ENCODE results near the gene ZC3H12A.
"Not testable (repeated sequence)": the region's sequence is repeated elsewhere in the genome, so short reads cannot be mapped to it uniquely, and the experiment has no call there.

Gene ZC3H12A

DNA sequence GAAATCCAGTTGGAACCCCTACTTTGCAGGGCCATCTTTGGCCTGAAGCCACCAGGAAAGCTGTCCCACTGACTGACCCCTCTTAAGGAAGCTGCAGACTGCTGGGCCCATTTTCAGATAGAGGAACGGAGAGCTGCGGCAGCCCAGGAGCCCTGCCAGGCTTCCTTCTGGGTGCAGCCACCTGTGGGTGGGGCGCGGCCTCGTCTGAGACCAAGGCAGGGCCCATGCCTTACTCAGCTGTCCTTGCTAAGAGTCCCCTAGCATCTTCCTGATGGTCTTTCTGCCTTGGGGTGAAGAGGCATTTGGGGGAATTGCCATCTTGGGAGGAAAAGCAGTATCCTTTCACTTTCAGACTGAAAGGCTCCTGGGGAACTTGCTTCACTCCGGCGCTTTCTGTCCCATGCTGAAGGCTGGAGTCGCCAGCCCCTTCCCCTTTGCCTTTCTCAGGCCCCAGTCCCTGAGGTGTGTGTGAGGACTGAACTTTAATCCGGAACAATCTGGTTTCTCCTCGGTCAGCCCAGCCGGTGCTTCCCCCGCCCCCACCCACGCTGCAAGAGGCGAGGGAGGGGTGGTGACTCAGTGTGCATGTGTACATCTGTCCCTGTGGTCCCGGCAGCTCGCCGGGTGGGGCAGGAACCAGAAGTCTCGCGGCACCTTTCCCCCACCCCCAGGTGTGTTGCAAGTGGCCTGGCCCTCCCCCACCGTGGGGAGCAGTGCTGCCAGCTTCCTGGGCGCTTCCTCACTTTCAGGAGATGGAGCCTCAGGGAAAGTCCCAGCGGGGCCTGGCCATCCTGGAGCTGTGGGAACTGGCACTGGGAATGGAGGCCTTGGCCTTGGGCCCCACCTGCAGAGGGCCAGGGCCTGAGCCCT, 5.1 kb downstream of the ZC3H12A start:
- FAIRE-seq: no peak

DNA sequence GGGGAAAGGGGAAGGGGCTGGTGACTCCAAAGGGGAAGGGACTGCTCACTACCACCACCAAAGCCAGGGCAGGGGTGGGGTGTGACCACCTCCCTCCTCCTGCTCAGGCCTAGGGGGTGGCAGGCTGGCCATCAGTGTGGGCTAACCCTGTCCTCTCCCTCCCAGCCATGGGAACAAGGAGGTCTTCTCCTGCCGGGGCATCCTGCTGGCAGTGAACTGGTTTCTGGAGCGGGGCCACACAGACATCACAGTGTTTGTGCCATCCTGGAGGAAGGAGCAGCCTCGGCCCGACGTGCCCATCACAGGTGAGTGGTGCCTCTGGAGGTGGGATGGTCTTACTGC, 5.7 kb downstream of the ZC3H12A start:
- no peak for FAIRE-seq

DNA sequence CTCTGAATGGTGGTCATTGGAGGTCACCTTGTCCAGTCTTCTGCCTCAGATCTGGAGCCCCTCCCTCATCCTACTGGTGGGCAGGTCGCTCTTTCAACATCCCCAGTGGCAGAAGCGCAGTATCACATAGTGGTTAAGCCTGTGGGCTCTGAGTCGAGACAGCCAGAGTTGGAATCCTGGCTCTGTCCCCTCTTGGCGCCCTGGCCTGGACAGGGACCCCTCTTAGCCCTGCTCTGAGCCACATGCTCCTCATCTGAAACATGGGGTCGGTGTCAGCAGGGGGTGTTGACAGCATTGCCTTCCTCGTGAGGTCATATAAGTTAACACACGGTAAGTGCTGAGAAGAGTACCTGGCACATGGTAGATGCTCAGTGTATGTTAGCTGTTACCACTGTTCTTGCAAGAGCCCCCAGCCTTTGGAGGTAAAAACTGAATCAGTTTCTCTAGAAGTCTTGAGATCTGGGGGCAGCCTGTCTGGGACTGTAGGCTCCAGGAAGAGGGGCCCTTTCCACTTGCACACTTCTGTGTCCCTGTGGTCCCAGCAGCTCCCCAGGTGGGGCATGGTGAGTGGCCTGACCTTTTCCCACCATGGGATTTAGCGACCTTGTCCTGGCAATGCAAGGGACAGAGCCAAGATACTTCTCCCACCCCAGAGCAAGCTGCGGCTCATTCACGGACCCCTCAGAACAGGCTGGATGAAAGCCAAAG, 6.4 kb downstream of the ZC3H12A start:
- no peak for FAIRE-seq

DNA sequence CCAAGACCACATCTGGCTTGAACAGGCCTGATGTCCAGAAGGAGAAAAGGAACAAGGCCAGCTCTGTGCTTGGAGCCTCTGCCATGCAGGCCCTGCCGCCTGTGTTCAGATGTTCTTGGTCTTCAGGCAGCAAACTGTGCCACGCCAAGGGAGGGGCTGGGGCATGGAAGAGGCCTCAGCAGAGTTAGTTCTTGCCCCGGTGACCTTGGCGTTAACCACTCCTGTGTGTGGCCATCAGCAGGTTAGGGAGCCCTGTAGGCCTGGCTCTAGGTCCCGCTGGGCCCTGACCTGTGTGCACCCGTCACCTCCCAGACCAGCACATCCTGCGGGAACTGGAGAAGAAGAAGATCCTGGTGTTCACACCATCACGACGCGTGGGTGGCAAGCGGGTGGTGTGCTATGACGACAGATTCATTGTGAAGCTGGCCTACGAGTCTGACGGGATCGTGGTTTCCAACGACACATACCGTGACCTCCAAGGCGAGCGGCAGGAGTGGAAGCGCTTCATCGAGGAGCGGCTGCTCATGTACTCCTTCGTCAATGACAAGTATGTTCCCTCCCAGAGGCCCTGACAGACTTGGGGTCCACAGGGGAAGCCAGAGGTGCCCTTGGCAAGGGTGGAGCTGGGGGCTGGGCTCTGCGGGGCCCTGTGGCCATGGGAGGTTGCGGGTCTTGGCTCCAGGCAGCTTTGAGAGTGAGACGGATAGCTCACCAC, 7.1 kb downstream of the ZC3H12A start:
- no peak for FAIRE-seq

DNA sequence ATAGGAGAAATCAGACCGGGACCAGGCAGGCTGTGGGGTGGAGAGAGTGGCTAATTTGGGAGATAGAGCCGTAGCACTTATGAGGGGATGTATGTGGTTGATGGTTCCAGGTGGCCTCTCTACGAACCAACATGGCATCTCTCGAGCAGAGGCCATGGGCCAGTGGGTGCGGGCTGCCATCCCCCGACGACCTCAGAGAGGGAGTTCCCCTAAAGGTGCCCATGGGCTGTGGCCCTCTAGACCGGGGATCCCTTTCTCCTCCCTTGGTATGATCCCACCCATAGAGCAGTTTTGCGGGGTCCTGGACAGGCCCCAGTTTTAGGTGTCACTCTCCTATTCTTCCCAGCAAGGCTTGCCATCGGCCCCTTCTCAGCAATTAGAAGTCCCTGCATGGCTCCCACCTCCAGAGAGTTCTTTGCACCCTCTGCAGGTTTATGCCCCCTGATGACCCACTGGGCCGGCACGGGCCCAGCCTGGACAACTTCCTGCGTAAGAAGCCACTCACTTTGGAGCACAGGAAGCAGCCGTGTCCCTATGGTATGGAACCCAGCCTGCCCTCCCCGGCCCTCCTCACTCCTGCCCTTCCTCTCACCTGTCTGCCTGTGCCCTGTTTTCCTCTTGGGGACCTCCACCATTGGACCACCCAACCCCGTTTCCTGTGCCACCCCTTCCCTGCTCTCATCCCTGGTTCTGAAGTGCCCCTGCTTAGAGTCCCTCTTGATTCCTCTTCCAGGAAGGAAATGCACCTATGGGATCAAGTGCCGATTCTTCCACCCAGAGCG, 7.8 kb downstream of the ZC3H12A start:
- FAIRE-seq: no peak

DNA sequence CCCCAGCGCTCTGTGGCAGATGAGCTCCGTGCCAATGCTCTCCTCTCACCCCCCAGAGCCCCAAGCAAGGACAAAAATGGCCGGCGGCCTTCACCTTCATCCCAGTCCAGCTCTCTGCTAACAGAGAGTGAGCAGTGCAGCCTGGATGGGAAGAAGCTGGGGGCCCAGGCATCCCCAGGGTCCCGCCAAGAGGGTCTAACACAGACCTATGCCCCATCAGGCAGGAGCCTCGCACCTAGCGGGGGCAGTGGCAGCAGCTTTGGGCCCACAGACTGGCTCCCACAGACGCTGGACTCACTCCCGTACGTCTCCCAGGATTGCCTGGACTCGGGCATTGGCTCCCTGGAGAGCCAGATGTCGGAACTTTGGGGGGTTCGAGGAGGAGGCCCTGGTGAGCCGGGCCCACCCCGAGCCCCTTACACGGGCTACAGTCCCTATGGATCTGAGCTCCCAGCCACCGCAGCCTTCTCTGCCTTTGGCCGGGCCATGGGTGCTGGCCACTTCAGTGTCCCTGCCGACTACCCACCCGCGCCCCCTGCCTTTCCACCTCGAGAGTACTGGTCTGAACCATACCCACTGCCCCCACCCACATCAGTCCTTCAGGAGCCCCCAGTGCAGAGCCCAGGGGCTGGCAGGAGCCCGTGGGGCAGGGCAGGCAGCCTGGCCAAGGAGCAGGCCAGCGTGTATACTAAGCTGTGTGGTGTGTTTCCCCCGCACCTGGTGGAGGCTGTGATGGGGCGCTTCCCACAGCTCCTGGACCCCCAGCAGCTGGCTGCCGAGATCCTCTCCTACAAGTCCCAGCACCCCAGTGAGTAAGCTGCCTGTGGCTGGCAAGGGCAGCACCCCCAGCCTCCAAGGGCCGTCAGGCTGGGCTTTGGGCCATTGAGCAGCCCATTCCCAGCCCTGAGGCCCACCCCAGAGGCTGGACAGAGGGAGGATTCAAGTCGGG, 8.7 kb downstream of the ZC3H12A start:
- FAIRE-seq: no peak

DNA sequence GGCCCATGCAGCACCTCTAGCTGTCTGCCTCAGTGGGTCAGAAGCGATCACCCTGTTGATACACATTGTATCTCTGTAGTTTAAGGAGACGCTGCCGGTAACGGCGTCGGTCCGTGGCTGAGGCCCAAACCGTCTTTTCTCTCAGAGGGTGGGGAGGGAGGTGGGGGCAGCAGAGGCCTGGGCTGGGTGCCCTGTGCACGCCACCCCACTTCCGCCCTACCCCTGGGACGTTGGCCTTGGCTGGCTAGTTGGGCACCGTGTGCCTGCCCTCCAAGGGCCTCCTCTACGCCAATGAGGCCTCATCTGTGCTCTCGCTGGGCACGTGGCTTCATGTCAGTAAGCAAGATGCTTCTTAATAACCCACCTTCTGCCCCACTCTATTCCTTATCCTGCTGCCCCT, 9.4 kb downstream of the ZC3H12A start:
- no peak for FAIRE-seq

DNA sequence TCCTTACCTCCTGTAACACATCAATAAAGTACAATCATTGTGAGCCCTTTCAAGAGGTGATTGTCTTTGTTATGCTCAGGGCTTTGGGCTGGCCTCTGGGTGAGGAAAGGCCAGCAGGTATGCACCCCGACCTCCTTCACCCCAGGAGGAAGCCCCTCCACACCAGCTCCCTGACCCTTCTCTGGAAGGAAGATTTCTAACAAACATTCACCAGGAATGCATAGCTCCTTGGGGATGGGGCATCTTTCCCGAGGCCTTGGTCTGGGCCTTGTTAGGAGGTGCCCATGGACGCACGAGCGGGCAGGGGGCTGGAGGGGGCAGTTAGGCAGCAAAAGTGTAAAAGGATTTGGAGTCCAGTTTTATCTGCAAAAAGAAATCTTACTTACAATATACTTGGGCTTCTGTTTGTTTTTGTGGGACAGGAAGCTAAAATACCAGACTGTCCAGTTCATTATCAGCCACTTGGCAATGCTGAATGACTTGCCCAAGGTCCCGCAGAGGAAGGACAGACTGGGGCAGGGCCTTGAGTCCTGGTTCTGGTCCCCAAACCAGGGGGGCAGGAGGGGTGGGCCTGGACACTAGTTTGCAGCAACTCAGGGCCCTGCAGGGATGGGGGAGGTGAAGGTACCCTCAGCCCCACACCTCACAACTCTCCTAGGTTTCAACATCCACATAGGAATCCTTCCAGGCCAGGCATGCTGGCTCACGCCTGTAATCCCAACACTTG, 10.1 kb downstream of the ZC3H12A start:
- no peak for FAIRE-seq

DNA sequence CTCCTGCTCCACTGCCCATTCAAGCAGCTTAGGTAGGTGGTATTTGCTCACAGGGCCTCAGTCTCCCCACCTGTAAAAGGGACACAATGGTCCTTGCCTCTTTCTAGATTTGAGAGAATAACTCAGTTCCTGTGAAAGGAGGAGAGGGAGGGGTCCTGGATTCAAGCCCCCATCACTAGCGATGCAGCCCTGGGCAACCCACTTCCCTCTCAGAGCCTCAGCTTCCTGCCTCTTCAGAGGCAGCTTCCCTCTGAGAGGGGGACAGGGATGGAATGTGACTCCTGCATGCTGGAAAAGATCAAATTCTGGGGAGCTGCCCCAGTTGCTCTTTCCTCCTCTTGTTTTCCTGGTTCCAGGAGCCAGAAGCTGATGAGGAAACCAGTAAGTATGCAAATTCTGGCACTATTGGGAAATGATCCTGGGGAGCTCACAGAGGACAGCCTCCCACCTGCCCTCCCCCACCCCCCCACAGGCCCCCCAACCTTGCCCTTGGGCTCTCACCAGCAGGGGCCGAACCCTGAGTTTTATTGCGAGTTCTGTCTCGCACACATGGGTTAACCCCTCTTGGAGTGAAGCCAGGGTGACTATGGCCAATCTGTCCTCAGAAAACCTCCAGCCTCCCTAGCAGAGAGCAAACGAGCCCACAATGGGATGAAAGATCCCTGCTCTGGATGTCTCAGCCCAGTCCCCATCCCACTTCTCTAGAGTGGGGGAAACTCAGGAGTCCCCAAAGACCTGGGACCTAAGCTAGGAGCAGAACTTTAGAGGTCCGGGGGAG, 11.7 kb downstream of the ZC3H12A start:
- FAIRE-seq: no peak

DNA sequence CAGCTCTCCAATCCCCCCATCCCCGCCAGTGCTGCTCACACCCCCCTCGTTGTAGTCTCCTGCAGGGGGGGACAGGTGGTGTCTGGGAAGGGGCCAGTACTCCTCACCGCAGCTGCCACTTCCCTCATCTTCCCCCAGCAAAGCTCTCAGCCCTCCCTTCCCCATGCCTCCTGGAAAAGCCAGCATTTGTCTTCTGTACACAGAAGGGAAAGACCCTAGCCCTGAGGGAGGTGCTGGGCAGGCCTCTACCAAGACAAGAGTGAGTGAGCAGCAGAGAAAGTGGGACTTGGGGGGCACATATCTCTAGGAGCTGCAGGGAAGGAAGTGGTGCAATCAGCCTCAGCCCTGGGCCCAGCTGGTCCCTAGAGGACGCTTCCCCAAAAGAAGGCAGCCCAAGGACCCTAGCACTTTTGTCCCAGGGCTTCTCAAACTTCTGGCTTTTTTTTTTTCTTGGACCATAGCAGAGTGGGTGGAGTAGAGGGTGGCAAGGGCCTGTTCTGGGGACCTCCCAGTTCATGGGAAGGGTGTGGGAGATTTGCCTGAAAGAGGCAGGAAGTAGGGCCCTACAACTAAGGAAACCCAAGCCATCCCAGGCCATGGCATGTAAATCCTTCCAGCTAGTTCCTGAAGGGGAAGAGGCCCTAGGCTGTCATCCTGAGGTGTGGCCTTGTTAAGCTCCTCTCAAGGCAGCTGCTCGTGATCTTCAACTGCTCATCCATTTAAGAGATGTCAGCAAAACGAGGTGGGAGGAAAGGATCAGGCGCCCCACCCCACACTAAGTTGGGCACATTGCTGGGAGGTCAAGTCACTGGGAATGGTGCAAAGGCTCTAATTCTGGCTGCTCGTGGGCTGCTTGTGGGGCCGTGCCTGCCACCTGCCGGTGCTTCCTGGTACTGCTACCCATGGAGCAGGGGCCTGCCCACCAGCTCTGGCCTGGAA, 12.6 kb downstream of the ZC3H12A start:
- peak; percentile 85 for FAIRE-seq

DNA sequence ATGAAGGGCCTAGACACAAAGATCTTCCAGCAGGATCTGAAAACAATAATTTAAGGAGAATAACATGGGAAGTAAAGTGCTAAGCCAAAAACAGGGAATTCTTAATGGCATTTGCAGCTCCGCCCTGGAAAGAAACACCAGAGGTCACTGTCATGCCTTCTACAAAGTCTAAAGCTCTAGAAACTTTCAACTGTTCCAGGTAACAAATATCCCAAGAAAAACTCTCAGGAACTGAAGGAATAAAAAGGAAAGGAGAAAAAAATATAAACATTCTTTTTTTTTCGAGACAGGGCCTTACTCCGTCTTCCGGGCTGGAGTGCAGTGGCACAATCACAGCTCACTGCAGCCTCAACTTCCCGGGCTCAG, 13.2 kb downstream of the ZC3H12A start:
- FAIRE-seq: no peak

DNA sequence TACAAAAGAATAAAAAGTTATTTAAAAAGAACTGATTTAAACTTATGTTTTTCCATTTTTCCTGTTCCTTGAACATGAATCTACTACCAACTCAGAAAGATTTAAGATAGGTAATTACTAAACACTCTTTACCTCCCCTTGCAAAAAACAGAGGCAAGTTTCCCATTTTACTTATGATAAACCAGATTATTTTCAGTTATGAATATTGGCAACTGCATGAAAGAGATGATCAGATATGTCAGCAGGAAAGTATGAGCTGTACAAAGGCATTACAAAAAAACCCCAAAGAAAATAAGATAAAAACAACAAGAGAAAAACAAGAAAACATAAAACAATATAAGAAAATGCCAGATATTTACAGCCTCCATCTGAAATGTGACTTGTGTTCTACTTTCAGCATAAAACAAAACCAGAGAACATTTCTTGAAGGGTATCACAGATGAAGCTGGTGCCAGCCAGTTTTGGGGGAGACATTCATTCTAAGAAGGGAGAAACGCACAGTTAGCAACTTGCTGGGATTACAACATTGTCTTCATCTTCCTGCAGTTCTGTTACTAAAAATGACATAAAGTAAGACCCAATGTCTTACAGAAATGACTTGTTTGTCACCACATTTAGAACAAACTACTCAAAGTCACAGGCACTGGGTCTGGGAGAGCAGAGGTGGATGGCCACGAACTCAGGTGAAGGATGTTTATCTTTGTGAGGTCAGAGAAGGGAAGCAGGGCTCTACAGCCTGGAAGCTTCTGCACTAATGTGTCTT, 19.1 kb downstream of the ZC3H12A start:
- FAIRE-seq: peak; percentile 54

DNA sequence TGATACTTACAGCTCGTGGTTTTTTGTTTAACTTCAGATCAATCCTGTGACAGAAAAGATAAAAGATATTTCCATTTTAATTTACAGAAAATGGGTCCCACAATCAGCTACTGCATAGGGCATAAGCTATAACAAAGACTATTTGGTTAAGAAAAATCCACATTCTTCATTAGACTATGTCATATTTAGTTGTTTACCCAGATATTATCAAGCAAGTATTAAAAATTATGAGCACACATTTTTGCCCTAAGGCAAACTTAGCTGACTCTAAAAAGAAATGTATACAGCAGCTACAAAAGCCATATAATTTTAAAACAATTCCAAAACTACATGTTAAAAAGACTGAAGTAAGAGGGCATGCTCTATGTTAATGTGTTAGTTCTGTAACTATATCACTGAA, 21.5 kb downstream of the ZC3H12A start:
- FAIRE-seq: no peak

DNA sequence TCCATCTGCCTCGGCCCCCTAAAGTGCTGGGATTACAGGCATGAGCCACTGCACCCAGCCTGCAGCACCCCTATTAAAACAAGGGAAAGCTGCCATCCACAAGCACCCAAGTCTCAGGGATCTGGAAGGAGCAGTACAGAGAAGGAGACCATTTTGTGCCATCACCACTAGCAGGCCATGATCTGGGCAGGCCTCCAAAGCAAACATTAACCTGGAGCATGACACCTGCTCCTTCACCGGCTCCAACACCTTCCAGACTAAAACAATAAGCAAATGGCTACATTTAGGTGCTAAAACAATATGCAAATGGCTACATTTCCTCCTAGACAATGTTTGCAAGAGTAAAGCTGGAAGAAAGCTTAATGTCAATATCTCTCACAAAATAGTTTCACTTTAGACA, 23.5 kb downstream of the ZC3H12A start:
- FAIRE-seq: no peak

DNA sequence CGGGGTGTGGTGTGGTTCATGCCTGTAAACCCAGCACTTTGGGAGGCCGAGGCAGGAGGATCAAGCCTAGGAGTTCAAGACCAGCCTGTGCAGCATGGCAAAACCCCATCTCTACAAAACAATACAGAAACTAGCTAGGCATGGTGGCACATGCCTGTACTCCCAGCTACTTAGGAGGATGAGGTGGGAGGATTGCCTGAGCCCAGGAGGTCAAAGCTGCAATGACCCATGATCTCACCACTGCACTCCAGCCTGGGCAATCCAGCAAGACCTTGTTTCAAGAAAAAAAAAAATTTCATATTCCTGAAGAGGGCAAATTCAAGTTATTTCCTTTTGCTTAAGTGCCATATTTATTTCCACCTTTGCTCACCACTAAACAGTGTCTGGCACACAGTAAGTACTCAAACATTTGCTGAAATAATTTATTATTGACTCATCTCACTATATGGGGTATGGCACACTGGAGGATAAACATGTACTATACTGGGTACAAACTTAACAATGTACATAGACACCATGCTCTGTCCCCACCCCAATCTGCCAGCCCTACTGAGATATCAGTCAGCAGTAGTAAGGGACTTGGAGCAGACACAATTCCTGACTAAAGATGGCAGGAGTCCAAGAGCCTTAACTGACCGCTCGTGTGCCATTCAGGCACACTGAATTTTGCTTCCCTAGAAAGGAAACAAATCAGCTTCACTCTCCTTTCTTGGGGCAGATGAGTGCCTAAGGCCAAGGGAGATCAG, 24.7 kb downstream of the ZC3H12A start:
- FAIRE-seq: no peak

DNA sequence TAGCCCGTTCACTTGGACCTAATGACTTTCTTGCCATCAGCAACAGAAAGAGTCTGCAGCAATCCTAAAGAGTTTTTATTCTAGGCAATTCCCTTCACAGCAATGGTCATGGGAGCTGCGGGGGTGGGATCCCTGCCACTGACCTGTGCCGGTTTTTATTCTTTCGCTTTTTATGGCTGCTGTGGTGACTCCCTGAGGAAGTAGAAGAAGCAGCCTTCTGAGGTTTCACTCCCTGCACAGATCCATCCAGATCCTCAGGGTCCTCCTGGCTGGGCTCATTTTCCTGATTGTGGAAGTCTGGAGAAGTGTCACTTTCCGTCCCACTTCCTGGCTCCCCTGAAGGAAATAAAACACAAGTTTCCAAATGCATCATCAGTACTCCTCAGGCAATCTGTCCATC, 27.3 kb downstream of the ZC3H12A start:
- no peak for FAIRE-seq

DNA sequence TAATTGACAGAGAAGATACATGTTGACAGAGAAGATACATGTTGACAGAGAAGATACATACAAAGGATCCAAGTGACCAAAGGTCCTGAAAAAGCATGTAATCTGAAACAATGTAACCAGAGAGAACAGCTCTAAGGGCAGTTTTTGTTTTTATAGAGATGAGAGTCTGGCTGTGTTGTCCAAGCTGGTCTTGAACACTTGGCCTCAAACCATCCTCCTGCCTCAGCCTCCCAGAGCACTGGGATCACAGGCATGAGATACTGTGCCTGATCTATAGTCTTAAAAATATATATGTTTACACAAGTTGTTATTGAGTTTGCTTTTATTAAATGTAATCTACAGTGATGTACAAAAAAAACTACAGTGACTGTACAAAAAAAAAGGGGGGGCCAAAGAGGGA, 27.7 kb downstream of the ZC3H12A start:
- FAIRE-seq: no peak

DNA sequence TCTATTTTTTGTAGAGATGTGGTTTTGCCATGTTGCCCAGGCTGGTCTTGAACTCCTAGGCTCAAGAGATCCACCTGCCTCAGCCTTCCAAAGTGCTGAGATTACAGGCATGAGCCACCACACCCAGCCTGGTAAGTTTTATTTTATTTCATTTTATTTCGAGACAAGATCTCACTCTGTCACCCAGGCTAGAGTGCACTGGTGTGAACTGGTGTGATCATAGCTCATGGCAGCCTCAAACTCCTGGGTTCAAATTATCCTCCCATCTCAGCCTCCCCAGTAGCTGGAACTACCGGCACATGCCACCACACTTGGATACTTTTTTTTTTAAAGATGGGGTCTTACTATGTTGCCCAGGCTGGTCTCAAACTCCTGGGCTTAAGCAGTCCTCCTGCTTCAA, 28.4 kb downstream of the ZC3H12A start:
- not testable (repeated sequence) for FAIRE-seq

Data from G401.6 (cell line).